Osteoblast (primary cell): ENCODE results near the gene DLG4. TPM values are rescaled to one million over a fixed set of nuclear protein-coding genes. Genes with fewer than 3 reads are reported as not detected.
"Not testable (repeated sequence)": the region's sequence is repeated elsewhere in the genome, so short reads cannot be mapped to it uniquely, and the experiment has no call there.

ENCODE experiments used
- DNase-seq: peaks from one replicate; pipeline ENCODE4 v3.0.0; 2011; ENCODE audit warnings: low spot score, mixed read lengths; ENCODE audit not compliant: insufficient read length; ENCODE audit errors: missing footprints
- H2AFZ ChIP-seq: 2 replicates; pipeline ENCODE4 v1.6.0; 2011; ENCODE audit warnings: mild to moderate bottlenecking, low read length
- H3K27ac ChIP-seq: 2 replicates; pipeline ENCODE4 v1.5.1; 2011; ENCODE audit warnings: mild to moderate bottlenecking, low read depth, low read length, moderate library complexity
- H3K27me3 ChIP-seq: 2 replicates; pipeline ENCODE4 v1.6.0; 2012; ENCODE audit warnings: mild to moderate bottlenecking, control low read depth, inconsistent platforms, low read length, moderate library complexity; ENCODE audit not compliant: insufficient read depth
- H3K36me3 ChIP-seq: 2 replicates; pipeline ENCODE4 v1.5.1; 2011; ENCODE audit warnings: mild to moderate bottlenecking, low read length, control low read depth, moderate library complexity; ENCODE audit not compliant: insufficient read depth
- H3K4me1 ChIP-seq: 2 replicates; pipeline ENCODE4 v1.5.1; 2011; ENCODE audit warnings: mild to moderate bottlenecking, low read length, control low read depth, moderate library complexity; ENCODE audit not compliant: insufficient read depth
- H3K4me2 ChIP-seq: 2 replicates; pipeline ENCODE4 v1.6.0; 2011; ENCODE audit warnings: mild to moderate bottlenecking, low read length; ENCODE audit not compliant: insufficient read depth
- H3K4me3 ChIP-seq: fragments of 200-600 bp; sonication (generic); 3 replicates; pipeline ENCODE4 v1.5.1; 2012; ENCODE audit warnings: mild to moderate bottlenecking, low read length, inconsistent platforms; ENCODE audit not compliant: insufficient read depth
- H3K79me2 ChIP-seq: 2 replicates; pipeline ENCODE4 v1.6.0; 2012; ENCODE audit warnings: mild to moderate bottlenecking, low read length, control low read depth, inconsistent platforms; ENCODE audit not compliant: insufficient read depth
- H3K9me3 ChIP-seq: 2 replicates; pipeline ENCODE4 v1.5.1; 2011; ENCODE audit warnings: low read depth, low read length, control low read depth
- H4K20me1 ChIP-seq: 2 replicates; pipeline ENCODE4 v1.6.0; 2012; ENCODE audit warnings: mild to moderate bottlenecking, low read length, control low read depth; ENCODE audit not compliant: insufficient read depth
- CTCF ChIP-seq: IDR thresholded peaks from 2 replicates; pipeline ENCODE4 v1.5.1; 2011; ENCODE audit warnings: mild to moderate bottlenecking, low read depth, low read length, moderate library complexity; ENCODE audit errors: extremely low read depth
- total RNA-seq: library from RNA; depleted of rRNA; stranded (reverse); fragments of >200 nt; gene quantifications from 2 replicates; pipeline ENCODE4 v1.2.3, GENCODE V29; 2012

DLG4 gene
- total RNA-seq, 1 donor: 10.1 TPM

DNA sequence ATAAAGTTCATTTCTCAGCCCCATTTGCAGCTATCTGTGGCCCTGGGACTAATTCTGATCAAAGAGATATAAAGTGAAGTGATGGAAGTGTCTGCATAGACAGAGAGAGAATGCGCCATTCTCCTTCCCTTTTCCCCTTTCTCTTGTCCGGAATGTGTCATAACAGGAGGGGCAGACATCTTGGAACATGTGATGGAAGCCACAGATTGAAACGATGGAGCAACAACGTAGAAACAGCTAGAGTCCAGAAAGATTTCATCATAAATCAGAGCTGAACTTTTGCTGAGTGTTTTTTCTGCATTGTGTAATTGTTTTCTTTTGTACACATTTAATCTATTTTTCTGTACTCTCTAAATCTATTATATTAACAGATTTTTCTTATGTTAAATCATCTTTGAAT lies 51.8 kb downstream of the DLG4 start:
- H3K27me3 ChIP-seq: no peaks in the 10 kb centered on the region
- no peak overlapping the region for H3K4me3 ChIP-seq
- no peaks in the 10 kb centered on the region for H3K79me2 ChIP-seq
- H3K27ac ChIP-seq: no peak overlapping the region
- TF ChIP-seq CTCF: no peak
- DNase-seq: no peak
- H3K9me3 ChIP-seq: no peaks in the 10 kb centered on the region
- H3K4me2 ChIP-seq: peak overlapping the region; percentile 28
- H4K20me1 ChIP-seq: no peaks in the 10 kb centered on the region
- H3K4me1 ChIP-seq: no peaks in the 10 kb centered on the region
- no peaks in the 10 kb centered on the region for H3K36me3 ChIP-seq
- peak overlapping the region; percentile 68 for H2AFZ ChIP-seq

- no peak for TF ChIP-seq CTCF
- no peaks in the 10 kb centered on the region for H3K4me1 ChIP-seq
- no peak for DNase-seq
- H3K36me3 ChIP-seq: no peaks in the 10 kb centered on the region
- no peaks in the 10 kb centered on the region for H3K9me3 ChIP-seq
- H2AFZ ChIP-seq: no peak overlapping the region
- no peaks in the 10 kb centered on the region for H4K20me1 ChIP-seq
- no peak overlapping the region for H3K4me2 ChIP-seq
- no peaks in the 10 kb centered on the region for H3K27me3 ChIP-seq
- H3K27ac ChIP-seq: no peak overlapping the region
- no peaks in the 10 kb centered on the region for H3K79me2 ChIP-seq
- H3K4me3 ChIP-seq: no peak overlapping the region
These were observed 52.8 kb downstream of the DLG4 start for GRCh38 chr17:7166873-7167272.

GRCh38 chr17:7159571-7159970 lies 60.1 kb downstream of the DLG4 start:
- DNase-seq, H3K36me3 ChIP-seq, H3K27ac ChIP-seq, H3K79me2 ChIP-seq, H2AFZ ChIP-seq, H3K4me3 ChIP-seq, H3K9me3 ChIP-seq, H3K4me1 ChIP-seq, H3K27me3 ChIP-seq, H3K4me2 ChIP-seq, H4K20me1 ChIP-seq: not testable (repeated sequence)

DNA sequence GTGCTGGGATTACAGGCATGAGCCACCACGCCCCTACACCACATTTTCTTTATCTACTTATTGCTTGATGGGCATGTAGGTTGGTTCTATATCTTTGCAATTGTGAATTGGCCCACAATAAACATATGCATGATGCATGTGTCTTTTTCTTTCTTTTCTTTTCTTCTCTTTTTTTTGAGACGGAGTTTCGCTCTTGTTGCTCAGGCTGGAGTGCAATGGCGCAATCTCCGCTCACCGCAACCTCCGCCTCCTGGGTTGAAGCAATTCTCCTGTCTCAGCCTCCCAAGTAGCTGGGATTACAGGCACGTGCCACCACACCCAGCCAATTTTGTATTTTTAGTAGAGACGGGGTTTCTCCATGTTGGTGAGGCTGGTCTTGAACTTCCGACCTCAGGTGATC lies 61.2 kb downstream of the DLG4 start:
- H3K4me3 ChIP-seq, H3K4me2 ChIP-seq, H4K20me1 ChIP-seq, H3K9me3 ChIP-seq, H3K4me1 ChIP-seq, H3K36me3 ChIP-seq, H3K79me2 ChIP-seq, H3K27ac ChIP-seq, H2AFZ ChIP-seq, DNase-seq, H3K27me3 ChIP-seq: not testable (repeated sequence)

DNA sequence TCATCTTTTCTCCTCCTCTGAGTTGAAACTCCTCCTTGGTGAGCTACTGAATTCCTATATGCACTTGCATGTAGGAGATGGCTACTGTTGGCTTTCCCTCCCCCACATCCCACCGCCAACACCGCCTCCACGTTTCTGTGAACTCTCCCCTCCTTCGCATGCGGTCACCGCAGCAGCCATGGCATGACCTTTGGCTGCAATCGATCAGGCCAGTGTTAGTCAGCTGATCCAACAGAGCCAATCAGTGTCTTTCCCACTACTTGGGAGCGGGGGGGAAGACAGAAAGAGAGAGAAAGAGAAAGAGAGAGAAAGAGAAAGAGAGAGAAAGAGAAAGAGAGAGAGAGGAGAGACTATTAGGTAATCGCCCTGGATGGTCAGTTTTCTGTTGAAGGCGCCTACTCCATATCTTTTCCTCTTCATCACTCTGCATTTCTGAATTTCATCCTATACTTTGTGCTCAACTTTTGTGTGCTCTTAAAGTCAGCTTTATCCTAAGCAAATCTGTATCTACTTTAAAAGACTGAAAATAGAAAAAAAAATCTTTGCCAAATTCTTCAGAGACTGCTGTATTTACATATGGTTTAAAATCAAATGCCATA lies 63.2 kb downstream of the DLG4 start:
- Histone ChIP-seq H3K36me3 (no peaks in the 10 kb centered on the region), H4K20me1 (no peaks in the 10 kb centered on the region), H3K4me3 (no peak overlapping the region), H3K27me3 (peaks cover 14% of the 10 kb centered on the region), H3K4me1 (no peaks in the 10 kb centered on the region), H3K4me2 (no peak overlapping the region), H3K9me3 (no peaks in the 10 kb centered on the region), H2AFZ (no peak overlapping the region), H3K79me2 (no peaks in the 10 kb centered on the region), H3K27ac (no peak overlapping the region)
- no peak for DNase-seq
- TF ChIP-seq CTCF: no peak
